ENCODE results near the gene CD81. TPM values are rescaled to one million over a fixed set of nuclear protein-coding genes. Genes with fewer than 3 reads are reported as not detected.

Gene CD81
- total RNA-seq, 1 donor from 2014 or later: 183 TPM

DNA sequence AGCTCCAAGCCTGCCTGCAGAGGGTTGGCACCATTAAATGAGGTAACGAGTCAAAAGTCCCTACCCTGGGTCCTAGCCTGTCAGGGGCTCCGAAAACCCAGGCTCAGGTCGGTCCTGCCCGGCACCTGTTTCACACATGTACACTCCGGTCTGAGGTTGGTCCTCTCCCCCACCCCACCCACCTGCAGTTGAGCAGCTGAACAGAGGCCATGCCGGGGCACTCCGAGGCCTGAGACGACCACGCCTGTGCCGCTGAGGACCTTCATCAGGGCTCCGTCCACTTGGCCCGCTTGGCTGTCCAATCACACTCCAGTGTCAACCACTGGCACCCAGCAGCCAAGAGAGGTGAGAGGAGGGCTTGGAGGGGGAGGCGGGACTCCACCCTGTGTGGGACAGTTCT, 25.0 kb downstream of the CD81 start:
- TF ChIP-seq, protein P1, sequence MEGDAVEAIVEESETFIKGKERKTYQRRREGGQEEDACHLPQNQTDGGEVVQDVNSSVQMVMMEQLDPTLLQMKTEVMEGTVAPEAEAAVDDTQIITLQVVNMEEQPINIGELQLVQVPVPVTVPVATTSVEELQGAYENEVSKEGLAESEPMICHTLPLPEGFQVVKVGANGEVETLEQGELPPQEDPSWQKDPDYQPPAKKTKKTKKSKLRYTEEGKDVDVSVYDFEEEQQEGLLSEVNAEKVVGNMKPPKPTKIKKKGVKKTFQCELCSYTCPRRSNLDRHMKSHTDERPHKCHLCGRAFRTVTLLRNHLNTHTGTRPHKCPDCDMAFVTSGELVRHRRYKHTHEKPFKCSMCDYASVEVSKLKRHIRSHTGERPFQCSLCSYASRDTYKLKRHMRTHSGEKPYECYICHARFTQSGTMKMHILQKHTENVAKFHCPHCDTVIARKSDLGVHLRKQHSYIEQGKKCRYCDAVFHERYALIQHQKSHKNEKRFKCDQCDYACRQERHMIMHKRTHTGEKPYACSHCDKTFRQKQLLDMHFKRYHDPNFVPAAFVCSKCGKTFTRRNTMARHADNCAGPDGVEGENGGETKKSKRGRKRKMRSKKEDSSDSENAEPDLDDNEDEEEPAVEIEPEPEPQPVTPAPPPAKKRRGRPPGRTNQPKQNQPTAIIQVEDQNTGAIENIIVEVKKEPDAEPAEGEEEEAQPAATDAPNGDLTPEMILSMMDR (conservative IDR thresholded peaks at IDR 0.05; ENCODE audit: low read depth, low read length): no peak
- no peak for DNase-seq (ENCODE audit: low read depth)
- H3K4me3 ChIP-seq (ENCODE audit: low read depth, low read length): peak overlapping the region; percentile 83

DNA sequence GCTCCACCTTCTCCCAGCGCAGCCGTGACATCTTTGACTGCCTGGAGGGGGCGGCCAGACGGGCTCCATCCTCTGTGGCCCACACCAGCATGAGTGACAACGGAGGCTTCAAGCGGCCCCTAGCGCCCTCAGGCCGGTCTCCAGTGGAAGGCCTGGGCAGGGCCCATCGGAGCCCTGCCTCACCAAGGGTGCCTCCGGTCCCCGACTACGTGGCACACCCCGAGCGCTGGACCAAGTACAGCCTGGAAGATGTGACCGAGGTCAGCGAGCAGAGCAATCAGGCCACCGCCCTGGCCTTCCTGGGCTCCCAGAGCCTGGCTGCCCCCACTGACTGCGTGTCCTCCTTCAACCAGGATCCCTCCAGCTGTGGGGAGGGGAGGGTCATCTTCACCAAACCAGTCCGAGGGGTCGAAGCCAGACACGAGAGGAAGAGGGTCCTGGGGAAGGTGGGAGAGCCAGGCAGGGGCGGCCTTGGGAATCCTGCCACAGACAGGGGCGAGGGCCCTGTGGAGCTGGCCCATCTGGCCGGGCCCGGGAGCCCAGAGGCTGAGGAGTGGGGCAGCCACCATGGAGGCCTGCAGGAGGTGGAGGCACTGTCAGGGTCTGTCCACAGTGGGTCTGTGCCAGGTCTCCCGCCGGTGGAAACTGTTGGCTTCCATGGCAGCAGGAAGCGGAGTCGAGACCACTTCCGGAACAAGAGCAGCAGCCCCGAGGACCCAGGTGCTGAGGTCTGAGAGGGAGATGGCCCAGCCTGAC, 26.0 kb downstream of the CD81 start:
- TF ChIP-seq, protein P1 (conservative IDR thresholded peaks at IDR 0.05; ENCODE audit: low read depth, low read length): no peak
- no peak overlapping the region for H3K4me3 ChIP-seq (ENCODE audit: low read depth, low read length)
- no peak for DNase-seq (ENCODE audit: low read depth)

DNA sequence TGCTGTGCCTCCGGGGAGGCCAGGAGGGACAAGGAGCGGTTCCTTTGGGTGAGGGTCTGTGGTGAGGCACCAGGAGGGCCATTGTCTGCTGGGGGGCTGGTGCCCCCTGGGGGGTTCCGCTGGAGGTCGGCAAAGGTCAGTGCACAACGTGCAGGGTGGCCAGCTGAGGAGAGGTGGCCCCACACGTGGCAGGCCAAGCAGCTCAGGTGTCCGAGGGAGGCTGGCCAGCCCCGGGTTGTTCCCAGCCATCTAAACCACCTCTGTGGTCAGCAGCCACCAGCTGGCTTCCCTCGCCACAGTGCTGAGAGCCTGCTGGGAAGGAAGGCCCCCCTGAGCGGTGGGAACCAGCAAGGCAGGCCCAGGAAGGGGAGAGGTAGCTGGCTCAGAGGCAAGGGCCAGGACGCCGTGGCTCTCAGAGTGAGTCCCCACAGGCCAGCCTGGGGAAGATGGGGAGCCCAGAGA, 27.7 kb downstream of the CD81 start:
- DNase-seq (ENCODE audit: low read depth): no peak
- TF ChIP-seq, protein P1 (conservative IDR thresholded peaks at IDR 0.05; ENCODE audit: low read depth, low read length): no peak

DNA sequence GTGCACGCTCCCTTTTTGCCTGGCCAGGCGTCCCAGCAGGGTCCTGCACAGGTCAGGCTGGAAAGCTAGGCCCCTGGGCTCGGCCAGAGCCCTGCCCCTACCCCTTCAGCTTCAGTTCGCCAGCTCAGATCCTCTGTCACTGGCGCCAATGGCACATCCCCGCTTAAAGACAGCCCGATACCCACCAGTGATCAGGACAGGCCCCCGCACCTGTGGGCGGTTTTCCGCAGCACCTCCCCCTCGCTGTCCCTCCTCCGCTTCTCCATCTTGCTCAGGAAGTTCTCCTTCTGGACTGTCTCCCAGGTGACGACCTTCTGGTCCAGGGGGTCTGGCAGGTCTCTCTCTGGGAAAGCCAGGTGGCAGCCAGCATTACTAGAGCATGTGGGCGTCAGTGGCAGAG, 29.3 kb downstream of the CD81 start:
- TF ChIP-seq, protein P1 (conservative IDR thresholded peaks at IDR 0.05; ENCODE audit: low read depth, low read length): no peak
- H3K4me3 ChIP-seq (ENCODE audit: low read depth, low read length): no peak overlapping the region
- DNase-seq (ENCODE audit: low read depth): no peak

More for the DNA sequence above, 27.7 kb downstream of the CD81 start:
- H3K4me3 ChIP-seq (ENCODE audit: low read depth, low read length): no peak overlapping the region

DNA sequence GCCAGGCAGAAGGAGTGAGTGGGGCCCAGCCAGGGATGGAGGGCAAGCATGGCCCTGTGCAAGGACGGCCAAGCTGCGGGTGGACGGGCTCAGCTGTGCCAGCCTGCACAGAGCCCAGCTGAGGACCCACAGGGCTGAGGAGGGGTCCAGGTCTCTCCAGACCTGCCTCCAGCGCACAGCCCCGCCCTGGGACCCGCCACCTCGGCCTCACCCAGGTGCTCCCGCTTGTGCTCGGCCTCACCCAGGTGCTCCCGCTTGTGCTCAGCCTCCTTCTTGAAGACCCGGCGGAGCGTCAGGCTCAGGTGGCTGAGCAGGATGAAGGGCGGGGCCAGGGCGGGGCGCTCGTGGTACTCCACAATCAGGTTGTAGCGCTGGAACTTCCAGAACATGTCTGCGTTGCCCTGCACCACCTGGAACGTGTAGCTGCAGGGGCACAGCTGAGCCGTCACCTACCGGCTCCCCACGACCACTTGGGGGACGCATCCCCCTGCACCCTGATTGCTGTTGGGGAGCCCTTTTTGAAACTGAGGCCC, 29.8 kb downstream of the CD81 start:
- TF ChIP-seq, protein P1 (conservative IDR thresholded peaks at IDR 0.05; ENCODE audit: low read depth, low read length): no peak
- no peak for DNase-seq (ENCODE audit: low read depth)
- H3K4me3 ChIP-seq (ENCODE audit: low read depth, low read length): no peak overlapping the region

DNA sequence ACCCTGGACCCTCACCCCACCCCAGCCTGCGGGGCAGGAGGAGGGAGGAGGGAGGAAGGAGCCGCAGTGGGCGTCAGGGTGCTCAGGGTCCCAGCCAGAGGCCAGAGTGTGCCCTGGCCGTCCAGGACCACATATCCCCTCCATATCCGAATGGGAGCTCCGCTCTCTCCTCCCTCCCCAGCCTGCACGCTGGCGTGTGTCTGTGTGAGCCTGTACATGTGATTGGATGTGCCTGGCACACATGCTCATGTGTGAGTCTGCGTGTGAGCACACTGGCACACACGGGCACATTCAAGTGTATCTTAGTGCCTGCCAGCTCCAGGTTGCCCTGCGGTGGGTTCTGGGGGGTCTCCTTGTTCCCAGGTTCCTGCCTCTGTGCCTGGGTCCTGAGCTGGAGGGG, 31.6 kb downstream of the CD81 start:
- no peak for DNase-seq (ENCODE audit: low read depth)
- TF ChIP-seq, protein P1 (conservative IDR thresholded peaks at IDR 0.05; ENCODE audit: low read depth, low read length): no peak
- H3K4me3 ChIP-seq (ENCODE audit: low read depth, low read length): no peak overlapping the region

DNA sequence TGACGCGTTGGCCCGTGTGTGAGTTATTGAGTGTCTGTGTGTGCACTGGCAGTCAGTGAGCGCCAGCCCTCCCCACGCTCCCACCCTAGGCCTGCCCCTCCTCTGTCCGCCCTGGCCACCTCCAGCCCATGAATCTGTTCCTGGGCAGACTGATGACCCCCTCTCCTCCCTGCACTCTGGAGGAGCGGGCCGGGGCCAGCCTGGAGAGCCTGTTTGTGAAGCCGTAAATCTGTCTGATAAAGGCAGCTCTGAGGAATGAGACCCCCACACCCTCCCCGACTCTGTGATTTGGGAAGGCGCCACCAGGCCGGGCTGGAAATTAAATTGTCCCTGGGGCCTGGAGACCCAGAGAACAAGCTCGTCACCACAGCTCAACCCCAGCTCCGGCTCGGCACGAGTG, 32.0 kb downstream of the CD81 start:
- no peak overlapping the region for H3K4me3 ChIP-seq (ENCODE audit: low read depth, low read length)
- DNase-seq (ENCODE audit: low read depth): no peak
- TF ChIP-seq, protein P1 (conservative IDR thresholded peaks at IDR 0.05; ENCODE audit: low read depth, low read length): no peak

Data from epithelial cell of proximal tubule (primary cell).